Urinary bladder (tissue), 4 donors: Measurements from ENCODE around the gene PAX2. TPM values are rescaled to one million over a fixed set of nuclear protein-coding genes. Genes with fewer than 3 reads are reported as not detected.

Experiments
- DNase-seq: peaks from one replicate; pipeline ENCODE4 v3.0.0-alpha.2; 2015; ENCODE audit errors: extremely low spot score
- H3K27ac ChIP-seq: one replicate; pipeline ENCODE4 v1.5.1; 2013; ENCODE audit warnings: low read depth, mild to moderate bottlenecking, moderate library complexity
- H3K36me3 ChIP-seq: one replicate; pipeline ENCODE4 v1.6.1; 2013; ENCODE audit warnings: mild to moderate bottlenecking, moderate library complexity; ENCODE audit not compliant: insufficient read depth
- H3K4me1 ChIP-seq: one replicate; pipeline ENCODE4 v1.6.1; 2013; ENCODE audit warnings: mild to moderate bottlenecking, moderate library complexity; ENCODE audit not compliant: insufficient read depth
- H3K4me3 ChIP-seq: one replicate; pipeline ENCODE4 v1.5.1; 2013; ENCODE audit warnings: low read depth, low read length
- WGBS: extraction: QIAGEN DNeasy Blood & Tissue Kit; methylation state at CpG from one replicate; pipeline ENCODE4 v1.1.7; 2013; 5-methylcytosine and 5-hydroxymethylcytosine counted together
- polyA plus RNA-seq: library from polyadenylated mRNA; stranded (reverse); fragments of 200-250 nt; gene quantifications from one replicate; pipeline ENCODE4 v1.2.3, GENCODE V29; 2013
- total RNA-seq: library from RNA; depleted of rRNA; stranded (reverse); fragments of >200 nt; gene quantifications from one replicate; pipeline ENCODE4 v1.2.3, GENCODE V29; 2014
- donor health status: healthy with polysubstance abuse.
- donor health status: healthy.

Gene PAX2
- total and polyA plus RNA-seq, 2 donors = not detected

DNA sequence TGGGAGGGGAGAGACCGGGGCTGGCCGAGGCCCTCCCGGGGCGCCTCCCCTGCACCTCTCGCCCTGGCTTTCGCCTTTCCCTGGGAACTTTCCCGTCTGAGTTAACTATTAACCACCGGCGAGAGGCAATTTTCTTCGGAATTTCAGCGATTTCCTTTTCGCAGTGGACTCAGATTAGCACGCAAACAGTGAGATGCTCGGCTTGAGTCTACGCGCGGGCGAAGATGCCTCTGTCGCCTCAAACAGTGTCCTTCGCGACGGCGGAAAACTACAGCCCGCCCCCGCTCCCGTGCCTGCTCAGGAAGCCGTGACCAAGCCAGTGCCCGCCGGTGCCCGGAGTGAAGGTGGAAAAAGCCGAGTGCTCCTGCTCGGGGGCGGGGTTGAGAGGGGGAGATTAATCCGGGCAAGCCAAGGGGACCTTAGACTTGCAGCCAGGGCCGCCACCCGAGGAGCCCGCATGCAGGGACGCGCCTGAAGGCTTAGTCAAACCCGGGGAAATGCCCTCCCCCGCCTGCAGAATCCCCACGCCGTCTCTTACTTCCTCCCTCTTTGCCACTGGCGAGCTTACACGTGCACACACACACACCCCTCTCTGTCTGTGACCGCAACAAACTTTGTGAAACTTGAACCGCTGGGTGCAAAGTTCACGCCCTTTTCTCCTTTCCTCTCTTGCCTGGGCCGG lies 14.5 kb upstream of the PAX2 start:
- WGBS = 3% methylated on average over 49 of the region's 49 CpGs
- Histone ChIP-seq H3K4me1 (peaks cover 3% of the 10 kb centered on the region), H3K36me3 (no peaks in the 10 kb centered on the region), H3K4me3 (no peak overlapping the region), H3K27ac (no peak overlapping the region)
- DNase-seq = no peak

DNA sequence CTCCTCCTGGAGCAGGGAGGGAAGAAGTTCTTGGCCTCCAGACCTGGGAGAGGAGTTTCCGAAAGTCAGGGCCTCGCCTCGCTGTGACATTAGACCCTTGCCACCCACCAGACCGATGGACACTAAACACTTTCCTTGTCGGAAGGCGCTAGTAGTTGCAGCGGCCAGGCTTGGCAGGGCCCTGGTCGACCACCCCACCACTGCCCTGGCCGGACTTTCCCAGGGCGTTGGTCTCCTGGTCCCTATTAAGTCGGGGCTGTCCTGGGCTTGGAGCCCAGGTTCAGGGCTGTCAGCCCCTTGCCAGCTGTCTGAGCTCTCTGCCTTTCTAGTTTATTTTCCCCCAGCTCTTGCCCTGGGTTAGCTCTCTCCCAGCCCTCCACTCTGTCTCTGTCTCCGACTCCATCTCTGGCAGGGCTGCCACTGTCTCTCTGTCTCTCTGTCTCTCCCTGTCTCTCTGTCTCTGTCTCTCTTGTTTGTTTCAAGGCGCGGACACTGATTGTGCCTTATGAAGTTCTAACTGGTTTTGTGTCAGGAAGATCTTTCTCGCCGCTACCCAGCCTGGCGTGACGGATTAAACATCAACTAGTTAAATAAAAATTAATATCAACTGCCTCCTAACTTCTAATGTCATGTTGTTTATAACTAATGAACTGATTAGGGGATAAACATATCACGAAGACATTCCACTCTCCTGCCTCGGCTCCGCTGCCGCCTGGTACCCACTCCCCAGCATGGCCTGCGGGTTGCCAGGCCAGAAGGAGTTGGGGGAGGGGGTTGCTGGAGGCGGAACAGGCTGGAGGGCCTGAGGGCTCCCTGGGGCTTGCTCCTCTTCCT lies 13.8 kb upstream of the PAX2 start:
- Histone ChIP-seq H3K4me1 (peaks cover 3% of the 10 kb centered on the region), H3K36me3 (no peaks in the 10 kb centered on the region), H3K27ac (no peak overlapping the region), H3K4me3 (no peak overlapping the region)
- no peak for DNase-seq
- WGBS = 34% methylated on average over 24 of the region's 24 CpGs

DNA sequence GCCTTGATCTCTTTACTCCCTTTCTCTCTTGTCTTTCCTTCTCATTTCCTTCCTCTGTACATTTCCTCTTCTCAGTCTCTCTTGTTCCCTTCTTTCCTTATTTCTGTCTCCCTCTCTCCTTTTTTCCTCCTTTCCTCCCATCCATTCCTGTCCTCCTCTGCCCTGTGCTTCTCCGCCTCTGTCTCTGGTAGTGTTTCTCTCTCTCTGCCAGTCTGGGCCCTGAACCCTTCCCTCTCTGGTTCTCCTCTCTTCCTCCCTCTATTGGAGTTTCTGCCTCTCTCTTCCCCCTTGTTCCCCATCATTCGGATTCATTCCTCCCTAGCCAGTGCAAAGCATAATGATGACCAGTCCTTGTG lies 13.2 kb upstream of the PAX2 start:
- H3K4me3 ChIP-seq = no peak overlapping the region
- H3K27ac ChIP-seq = no peak overlapping the region
- WGBS = 65% methylated on average over 2 of the region's 2 CpGs
- no peak for DNase-seq
- no peaks in the 10 kb centered on the region for H3K36me3 ChIP-seq
- H3K4me1 ChIP-seq = peaks cover 3% of the 10 kb centered on the region

DNA sequence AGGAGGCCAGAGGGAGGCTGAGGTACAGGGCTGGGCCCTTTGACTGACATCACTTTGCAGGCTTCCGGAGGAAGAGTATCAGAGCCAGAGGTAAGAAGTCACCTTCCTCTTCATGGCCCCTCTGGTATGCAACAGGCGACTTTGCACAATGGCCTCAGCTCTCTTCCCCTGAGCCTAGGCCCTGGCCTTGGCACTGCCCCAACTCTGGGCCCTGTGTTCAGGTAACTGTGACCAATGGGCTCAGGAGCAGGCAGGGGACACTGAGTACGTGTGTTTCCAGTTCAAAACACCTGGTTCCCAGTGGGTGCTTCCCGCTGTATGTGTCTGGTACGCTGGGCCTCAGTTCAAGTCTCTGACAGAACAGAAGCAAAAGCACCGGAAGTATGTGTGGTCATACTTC lies 12.1 kb upstream of the PAX2 start:
- WGBS = 72% methylated on average over 6 of the region's 6 CpGs
- DNase-seq = no peak
- Histone ChIP-seq H3K4me3 (no peak overlapping the region), H3K36me3 (no peaks in the 10 kb centered on the region), H3K27ac (no peak overlapping the region), H3K4me1 (peaks cover 3% of the 10 kb centered on the region)

DNA sequence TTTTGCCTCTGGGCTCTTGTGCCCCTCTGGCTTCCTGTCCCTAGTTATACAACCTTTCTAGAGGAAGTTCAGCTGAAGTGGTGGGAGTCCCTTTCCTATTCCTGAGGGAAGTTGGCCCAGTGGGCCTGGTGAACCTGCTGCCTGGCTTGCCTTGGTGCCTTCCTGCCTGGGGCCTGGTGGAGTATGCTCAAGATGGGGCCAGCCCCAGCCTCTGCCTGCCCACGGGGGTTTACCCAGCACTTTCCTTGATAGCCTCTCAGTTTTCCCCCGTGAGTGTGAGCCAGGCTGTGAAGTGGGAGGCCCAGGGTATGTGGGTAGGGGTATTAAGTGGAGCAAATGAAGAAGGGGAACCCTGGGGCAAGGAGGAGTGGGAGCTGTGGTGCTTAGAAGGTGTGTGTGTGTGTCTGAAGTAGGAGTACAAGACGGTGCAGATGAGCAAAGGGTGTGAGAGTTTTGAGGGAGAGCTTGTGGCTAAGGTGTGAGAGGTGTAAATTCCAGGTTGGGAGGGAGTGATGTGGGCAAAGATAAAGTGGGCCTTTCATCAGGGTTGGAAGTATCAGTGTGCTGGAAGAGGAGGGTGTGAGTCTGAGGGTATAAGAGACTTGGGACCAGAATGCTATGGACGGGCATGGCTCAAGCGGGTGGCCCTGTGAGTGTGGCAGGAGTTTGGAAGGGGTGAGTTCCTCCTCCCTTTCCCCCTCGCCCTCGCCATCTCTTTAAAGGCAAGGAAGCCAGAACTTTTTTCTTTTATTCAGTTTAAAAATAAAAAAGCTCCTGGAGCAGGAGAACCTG lies 10.9 kb upstream of the PAX2 start:
- WGBS = 56% methylated on average over 7 of the region's 7 CpGs

DNA sequence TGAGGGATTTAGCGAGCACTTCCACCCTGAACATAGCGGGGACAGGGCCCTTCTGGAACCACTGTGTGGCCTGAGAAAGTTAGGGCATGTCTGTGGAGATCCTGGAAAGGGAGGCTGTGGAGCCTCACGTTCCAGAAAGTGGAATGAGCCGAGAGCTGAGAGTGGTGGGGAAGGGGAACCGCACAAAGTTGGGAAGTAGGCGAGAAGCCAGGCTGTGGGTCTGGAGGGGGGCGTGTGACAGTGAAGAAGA lies 10.4 kb upstream of the PAX2 start:
- WGBS = 28% methylated on average over 7 of the region's 7 CpGs

More for the DNA sequence above, 10.9 kb upstream of the PAX2 start:
- no peak overlapping the region for H3K27ac ChIP-seq
- H3K4me3 ChIP-seq = no peak overlapping the region
- no peak for DNase-seq
- peaks cover 3% of the 10 kb centered on the region for H3K4me1 ChIP-seq
- no peaks in the 10 kb centered on the region for H3K36me3 ChIP-seq

DNA sequence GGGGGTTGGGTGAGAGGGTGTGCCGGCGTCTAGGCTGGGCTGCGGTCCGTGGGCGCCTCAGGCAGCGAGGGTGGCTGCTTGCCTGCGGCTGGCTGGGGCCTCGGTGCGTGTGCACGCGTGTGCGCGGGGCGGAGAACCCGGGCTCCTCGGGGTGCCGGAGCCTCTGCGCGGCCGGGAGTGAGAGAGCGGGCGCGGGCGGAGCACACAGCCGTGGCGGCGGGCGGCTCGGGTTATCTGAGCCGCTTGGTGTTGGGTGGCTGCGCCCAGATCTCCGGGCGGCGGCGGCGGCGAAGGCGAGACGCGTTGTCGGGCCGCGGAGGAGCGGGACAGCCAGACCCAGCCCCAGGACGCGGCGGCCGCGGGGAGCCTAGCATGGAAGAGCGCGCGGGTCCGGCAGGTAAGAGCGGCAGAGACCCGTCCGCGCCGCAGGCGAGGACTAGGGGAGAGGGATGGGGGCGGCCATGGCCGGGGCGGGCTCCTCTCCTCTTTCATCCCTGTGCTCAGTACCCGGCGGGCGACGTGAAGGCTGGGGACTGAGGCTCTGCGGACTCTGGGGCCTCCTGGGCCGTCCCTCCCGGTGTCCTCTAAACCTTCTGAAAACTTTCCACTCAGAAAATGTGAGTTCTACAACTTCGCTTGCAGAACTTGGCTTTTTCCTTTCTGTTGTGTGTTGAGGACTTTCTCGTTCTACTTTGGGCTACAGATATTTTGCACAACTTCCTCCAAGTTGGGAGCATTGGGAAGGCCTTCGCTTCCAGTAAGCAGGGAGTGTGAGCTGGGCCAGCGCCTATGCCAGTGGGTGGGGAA lies 9.8 kb upstream of the PAX2 start:
- no peaks in the 10 kb centered on the region for H3K4me1 ChIP-seq

More for the DNA sequence above, 10.4 kb upstream of the PAX2 start:
- no peaks in the 10 kb centered on the region for H3K36me3 ChIP-seq
- H3K4me3 ChIP-seq = no peak overlapping the region
- H3K27ac ChIP-seq = no peak overlapping the region
- no peaks in the 10 kb centered on the region for H3K4me1 ChIP-seq
- DNase-seq = no peak

DNA sequence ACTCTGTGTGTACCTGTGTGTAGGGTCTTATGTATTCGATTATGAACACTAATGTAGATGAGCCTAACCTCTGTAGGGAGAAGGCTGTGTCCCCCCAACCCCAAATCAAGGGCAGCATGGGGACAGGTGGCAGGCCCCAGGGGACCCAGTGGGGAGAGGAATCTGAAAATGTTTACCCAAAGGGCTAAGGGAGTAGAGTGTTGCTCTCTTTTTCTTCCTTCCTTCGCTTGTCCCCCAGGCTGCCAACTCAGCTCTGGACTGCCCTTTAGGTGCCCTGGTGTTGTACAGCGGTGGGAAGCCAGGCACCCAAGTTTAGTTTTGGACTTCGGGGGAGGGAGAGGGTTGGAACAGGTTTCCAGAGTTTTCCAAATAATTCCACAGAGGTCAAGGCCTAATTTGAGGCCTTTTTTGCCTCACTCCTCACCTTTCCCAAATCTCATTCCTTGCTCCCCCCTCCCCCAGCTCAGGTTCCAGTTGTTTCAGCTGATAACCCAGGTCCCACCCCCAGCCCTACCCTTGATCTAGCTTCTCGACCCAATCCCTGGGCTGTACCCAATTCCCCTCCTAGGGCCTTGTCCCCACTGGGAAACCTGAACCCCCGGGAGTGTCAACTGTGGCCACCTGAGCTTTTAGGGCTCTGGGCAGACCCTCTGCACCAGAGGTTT lies 9.1 kb upstream of the PAX2 start:
- WGBS = 54% methylated on average over 6 of the region's 6 CpGs
- Histone ChIP-seq H3K4me3 (no peak overlapping the region), H3K36me3 (no peaks in the 10 kb centered on the region), H3K27ac (no peak overlapping the region), H3K4me1 (no peaks in the 10 kb centered on the region)
- no peak for DNase-seq

More for the DNA sequence above, 9.8 kb upstream of the PAX2 start:
- Histone ChIP-seq H3K36me3 (no peaks in the 10 kb centered on the region), H3K4me3 (no peak overlapping the region), H3K27ac (no peak overlapping the region)
- no peak for DNase-seq
- WGBS = 6% methylated on average over 73 of the region's 73 CpGs

DNA sequence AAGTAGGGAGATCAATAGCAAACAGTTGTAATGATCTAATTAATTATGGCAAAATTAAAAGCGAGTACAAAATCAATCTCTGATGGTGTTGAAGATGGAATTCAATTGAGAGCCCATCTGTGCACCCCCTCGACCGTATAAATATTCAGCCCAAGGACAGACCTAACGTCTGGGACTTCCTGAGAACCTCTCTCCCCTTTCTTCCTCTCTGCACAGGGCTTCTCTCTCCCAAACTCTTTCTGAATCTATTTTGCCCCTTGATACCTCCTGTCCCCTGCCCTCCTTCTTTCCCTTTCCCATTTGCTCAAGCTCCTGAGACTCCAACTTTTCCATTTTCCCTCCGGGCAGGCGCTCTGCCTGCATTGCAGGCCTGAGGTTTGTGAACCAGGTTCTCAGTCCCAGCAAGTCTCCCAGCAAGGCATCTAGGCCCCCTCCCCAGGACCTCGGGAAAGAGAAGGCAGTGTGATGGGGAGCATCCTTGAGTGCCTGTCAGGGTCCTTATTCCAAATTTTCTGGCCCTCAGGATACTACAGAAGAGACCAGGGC lies 8.5 kb upstream of the PAX2 start:
- DNase-seq = no peak
- H3K4me1 ChIP-seq = no peaks in the 10 kb centered on the region
- H3K27ac ChIP-seq = no peak overlapping the region
- H3K36me3 ChIP-seq = no peaks in the 10 kb centered on the region
- no peak overlapping the region for H3K4me3 ChIP-seq
- WGBS = 54% methylated on average over 7 of the region's 7 CpGs

DNA sequence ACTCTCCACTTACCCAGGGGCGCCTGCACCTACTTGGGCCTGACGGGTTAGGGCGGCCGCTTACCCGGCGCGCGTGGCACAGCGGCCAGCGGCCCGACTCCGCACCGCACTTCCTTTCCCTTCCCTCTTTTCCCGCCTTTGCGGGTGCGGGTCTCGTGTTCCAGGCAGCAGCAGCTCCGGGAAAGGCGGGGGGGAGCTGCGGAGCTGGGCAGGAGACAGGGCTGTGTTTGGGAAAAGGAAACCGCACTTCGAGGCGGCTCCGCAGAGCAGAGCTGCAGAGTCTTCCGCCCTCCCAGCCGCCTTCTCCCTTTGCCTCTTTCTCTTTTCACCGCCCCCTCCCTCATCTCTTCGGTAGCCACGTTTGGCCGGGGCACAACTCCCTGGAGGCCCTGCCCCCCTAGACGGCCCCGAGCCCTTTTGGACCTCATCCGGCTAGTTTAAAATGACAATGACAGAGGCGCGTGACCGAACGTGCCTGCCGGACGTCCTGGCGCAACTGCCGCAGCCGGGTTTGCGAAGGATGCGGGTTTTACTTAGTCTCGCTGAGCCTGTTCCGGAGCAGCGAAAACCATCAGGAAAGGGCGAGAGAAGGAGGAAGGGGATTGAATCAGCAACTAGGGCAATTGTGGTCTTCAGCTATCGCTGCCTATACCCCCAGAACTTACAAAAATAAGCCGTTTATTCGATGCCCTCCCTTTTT lies 7.9 kb upstream of the PAX2 start:
- DNase-seq = no peak
- WGBS = 4% methylated on average over 51 of the region's 51 CpGs
- H3K27ac ChIP-seq = no peak overlapping the region
- H3K4me3 ChIP-seq = peak overlapping the region; percentile 12
- H3K4me1 ChIP-seq = no peaks in the 10 kb centered on the region
- H3K36me3 ChIP-seq = no peaks in the 10 kb centered on the region

DNA sequence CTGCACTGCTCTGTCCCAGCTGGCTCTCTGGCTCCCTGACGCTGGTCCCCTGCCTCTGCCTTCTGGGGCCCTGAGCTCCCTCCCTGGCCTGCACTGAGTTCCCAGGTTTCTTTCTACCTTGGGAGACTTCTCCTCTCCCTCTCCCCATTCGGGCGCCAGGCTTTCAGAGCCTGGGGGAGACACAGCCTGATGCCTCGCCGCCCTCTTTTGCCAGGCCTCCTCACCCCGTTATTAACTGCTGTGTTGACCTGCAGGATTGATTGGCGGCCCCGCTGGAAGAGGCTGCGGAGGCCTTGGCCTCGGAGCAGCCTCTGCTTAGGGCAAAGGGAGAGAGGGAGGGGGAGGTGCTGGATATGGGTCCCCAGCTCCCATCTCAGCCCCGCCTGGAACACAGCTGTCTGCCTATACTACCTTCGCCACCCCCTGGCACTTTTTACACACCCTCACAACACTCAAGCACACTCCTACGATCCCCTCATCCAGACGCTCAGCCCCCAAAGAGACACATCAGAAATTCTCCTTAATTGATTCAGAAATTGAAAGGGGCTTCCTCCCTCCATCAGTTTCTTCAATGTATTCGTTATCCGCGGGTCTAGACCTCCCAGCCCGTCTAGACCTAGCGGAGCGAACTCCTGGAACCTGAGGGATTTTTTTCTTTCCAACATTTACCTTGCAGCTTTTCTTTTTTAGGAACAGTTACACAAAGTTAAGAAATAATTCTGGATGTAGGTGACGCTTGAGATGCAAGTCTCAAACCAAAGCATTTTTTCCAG lies 7.1 kb upstream of the PAX2 start:
- WGBS = 7% methylated on average over 21 of the region's 21 CpGs
- Histone ChIP-seq H3K4me1 (no peaks in the 10 kb centered on the region), H3K36me3 (no peaks in the 10 kb centered on the region), H3K27ac (no peak overlapping the region), H3K4me3 (no peak overlapping the region)
- DNase-seq = no peak
